PFSK-1 (cell line): ENCODE data around the gene AKT1.

Experiments used
- FOXP2 ChIP-seq: optimal IDR thresholded peaks from 2 replicates; pipeline ENCODE3; 2011; ENCODE audit warnings: borderline replicate concordance, control low read depth, inconsistent platforms; ENCODE audit not compliant: insufficient read depth; ENCODE audit errors: extremely low read length, extremely low read depth
- POLR2AphosphoS5 ChIP-seq: IDR thresholded peaks from 2 replicates; pipeline ENCODE4 v1.6.1; 2012; ENCODE audit warnings: low read depth, mild to moderate bottlenecking, control low read depth, low read length, moderate library complexity
- SIN3A ChIP-seq: IDR thresholded peaks from 2 replicates; pipeline ENCODE4 v1.6.1; 2012; ENCODE audit warnings: mild to moderate bottlenecking, low read length, moderate library complexity, borderline replicate concordance; ENCODE audit not compliant: insufficient read depth
- TAF1 ChIP-seq: IDR thresholded peaks from 2 replicates; pipeline ENCODE4 v1.6.1; 2012; ENCODE audit warnings: low read length, control low read depth, borderline replicate concordance; ENCODE audit not compliant: insufficient read depth
- TF ChIP-seq, protein P1 (sequence below), 2 experiments: IDR thresholded peaks; 2 replicates each; pipeline versions ENCODE4 v1.6.1 to v1.8.0; 2011 to 2012; ENCODE audit warnings: low read depth in 2 of 2, low read length in 2 of 2, control low read depth in 1 of 2, inconsistent platforms in 1 of 2, mild to moderate bottlenecking in 1 of 2, moderate library complexity in 1 of 2; ENCODE audit not compliant: insufficient read depth in 1 of 2

AKT1 gene

DNA sequence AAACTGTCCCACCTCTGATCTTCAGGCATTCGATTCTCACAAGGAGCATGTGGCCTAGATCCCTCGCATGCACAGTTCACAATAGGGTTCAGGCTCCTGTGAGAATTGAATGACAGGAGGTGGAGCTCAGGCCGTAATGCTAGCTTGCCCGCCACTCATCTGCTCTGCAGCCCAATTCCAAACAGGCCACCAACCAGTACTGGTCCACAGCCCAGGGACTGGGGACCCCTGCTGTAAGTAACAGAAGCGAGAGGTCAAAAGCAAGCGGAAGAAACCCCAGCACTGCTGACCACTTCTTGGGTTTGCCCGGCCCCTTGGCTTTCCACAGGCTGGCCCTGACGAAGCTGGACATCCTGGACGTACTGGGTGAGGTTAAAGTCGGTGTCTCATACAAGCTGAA lies 51.1 kb downstream of the AKT1 start:
- no peak for TF ChIP-seq POLR2AphosphoS5

DNA sequence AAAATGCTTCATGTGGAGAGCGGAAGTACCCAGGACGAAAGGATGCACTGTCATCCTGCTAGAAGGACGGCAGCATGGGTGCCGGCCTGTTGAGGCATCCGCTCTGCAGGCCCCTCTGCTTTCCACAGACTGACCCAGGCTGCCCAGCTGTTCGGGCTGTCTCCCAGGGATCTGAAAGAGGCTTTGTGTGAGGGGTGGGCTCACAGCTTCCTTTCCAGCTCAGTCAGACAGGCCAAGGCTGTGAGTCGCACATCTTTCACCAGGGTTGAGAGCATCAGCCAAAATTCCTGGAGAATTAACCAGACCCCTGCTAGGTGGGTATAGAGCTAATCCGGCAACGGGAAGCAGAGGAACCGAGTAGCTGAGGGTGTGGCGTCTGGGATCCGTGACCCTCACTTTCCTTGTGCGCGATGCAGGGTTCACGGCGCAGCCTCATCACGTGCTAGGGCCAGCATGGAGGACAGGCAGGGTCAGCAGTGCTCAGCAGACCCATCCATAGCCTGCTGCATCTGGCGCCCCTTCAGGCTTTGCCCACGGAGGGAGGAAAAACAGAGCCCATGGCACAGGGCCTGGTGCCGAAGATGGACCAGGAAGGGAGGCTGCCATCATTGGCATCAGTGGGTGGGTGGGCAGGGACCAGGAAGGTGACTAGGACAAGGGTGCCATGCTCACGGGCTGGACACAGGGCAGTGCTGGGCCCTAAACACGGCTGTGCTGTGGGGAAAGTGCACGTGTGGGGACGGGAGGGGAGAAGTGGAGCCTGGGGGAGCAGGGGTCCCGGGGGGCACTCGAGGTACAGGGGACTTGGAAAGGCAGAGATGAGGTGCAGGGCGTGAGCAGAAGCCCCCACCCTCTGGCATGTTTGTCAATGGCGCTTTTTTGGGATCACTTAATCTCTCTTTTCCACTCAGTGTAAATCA lies 51.8 kb downstream of the AKT1 start:
- TF ChIP-seq, protein P1, sequence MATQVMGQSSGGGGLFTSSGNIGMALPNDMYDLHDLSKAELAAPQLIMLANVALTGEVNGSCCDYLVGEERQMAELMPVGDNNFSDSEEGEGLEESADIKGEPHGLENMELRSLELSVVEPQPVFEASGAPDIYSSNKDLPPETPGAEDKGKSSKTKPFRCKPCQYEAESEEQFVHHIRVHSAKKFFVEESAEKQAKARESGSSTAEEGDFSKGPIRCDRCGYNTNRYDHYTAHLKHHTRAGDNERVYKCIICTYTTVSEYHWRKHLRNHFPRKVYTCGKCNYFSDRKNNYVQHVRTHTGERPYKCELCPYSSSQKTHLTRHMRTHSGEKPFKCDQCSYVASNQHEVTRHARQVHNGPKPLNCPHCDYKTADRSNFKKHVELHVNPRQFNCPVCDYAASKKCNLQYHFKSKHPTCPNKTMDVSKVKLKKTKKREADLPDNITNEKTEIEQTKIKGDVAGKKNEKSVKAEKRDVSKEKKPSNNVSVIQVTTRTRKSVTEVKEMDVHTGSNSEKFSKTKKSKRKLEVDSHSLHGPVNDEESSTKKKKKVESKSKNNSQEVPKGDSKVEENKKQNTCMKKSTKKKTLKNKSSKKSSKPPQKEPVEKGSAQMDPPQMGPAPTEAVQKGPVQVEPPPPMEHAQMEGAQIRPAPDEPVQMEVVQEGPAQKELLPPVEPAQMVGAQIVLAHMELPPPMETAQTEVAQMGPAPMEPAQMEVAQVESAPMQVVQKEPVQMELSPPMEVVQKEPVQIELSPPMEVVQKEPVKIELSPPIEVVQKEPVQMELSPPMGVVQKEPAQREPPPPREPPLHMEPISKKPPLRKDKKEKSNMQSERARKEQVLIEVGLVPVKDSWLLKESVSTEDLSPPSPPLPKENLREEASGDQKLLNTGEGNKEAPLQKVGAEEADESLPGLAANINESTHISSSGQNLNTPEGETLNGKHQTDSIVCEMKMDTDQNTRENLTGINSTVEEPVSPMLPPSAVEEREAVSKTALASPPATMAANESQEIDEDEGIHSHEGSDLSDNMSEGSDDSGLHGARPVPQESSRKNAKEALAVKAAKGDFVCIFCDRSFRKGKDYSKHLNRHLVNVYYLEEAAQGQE (IDR thresholded peaks at IDR 0.05; ENCODE audit: insufficient read depth in 1 of 2, low read depth in 2 of 2, low read length in 2 of 2), result no peak
- TF ChIP-seq FOXP2 (no peak), TAF1 (no peak), POLR2AphosphoS5 (no peak), SIN3A (no peak)

DNA sequence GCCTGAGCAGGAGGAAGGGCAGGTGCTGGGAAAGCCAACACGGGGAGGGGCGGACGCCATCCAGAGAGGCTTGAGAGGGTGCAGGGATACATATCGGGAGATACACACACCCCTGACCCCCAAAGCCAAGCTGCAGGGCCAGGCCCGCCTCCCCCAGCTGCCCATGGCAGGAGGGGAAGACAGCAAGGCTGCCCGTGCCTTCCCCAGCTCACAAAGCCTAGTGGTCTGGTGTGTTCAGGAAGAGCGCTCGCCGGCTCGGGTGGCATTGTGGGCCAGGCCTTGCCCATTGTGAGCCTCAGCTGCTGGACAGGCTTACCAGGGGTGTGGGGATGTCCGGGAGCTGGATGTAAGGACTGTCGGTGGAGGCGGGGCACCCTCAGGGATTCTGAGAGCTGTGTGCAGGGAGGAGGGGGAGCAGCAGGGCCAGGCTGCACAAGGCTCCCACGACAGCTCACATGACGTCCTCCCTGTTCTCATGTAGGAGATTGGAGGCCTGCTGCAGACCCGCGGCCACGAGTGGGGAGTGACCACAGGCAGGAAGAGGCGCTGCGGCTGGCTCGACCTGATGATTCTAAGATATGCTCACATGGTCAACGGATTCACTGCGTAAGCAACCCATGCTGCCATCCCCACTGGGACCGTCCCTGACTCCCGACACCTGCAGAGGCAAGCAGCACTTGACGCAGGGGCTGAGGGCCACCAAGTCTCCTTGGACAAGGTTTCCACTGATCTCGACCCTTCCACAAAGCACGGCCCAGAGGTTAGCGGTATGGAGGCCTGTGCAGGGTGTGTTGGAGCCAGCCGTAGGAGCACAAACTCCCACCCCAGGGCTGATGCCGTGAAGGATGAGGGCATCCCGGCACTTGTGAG lies 52.7 kb downstream of the AKT1 start:
- no peak for TF ChIP-seq POLR2AphosphoS5
- TF ChIP-seq, protein P1 (IDR thresholded peaks at IDR 0.05; ENCODE audit: insufficient read depth in 1 of 2, low read depth in 2 of 2, low read length in 2 of 2), result no peak
- no peak for TF ChIP-seq FOXP2
- no peak for TF ChIP-seq TAF1
- no peak for TF ChIP-seq SIN3A

DNA sequence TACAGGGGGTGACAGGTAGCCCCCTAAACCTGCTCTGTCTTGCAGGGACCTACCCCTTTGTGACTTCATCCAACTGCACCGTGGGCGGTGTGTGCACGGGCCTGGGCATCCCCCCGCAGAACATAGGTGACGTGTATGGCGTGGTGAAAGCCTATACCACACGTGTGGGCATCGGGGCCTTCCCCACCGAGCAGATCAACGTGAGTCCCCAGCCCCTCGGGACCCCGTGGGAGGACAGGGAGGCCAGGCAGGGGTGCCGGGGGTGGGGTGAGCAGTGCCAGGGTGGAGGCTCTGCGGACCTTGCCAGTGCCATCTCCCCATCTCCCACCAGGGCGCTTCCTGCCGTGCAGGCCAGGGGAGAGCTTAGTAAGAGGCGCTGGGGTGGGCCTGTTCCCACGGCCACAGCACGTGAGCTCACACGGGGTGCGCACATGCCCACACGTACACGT lies 53.7 kb downstream of the AKT1 start:
- no peak for TF ChIP-seq TAF1
- no peak for TF ChIP-seq SIN3A
- TF ChIP-seq POLR2AphosphoS5, result no peak

DNA sequence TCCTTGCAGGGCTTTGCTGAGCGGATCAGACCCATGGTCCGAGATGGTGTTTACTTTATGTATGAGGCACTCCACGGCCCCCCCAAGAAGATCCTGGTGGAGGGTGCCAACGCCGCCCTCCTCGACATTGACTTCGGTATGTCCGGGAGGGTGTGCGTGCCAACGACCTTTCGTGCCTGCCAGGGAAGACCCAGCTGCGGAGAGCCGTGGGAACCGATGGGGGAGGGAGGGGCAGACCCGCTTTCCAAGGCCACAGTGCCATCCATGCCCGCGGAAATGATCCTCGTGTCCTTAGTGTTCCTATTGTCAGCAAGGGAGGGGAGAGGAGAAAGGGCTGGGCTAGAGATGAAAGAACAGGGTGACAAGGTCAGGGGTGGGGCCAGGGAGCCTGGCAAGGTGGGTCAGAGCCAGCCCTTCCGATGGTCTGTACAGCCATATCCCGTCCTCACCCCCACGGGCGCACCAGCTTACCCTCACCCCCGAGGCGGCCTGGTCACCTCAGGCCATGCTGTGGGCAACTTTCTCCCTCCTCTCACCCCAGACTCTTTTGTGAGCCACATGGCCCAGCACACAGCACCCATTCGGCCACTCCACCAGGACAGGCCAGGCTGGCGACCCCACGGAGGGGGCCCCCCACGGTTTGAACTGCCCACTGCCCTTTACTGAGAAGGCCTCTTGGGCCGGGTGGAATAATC lies 54.3 kb downstream of the AKT1 start:
- TF ChIP-seq, protein P1 (IDR thresholded peaks at IDR 0.05; ENCODE audit: insufficient read depth in 1 of 2, low read depth in 2 of 2, low read length in 2 of 2), result no peak
